DND-41 (cell line): ENCODE measurements around the gene GPC1.

ENCODE experiments used
- CTCF ChIP-seq: IDR thresholded peaks from 2 replicates; pipeline ENCODE4 v1.5.1; 2012; ENCODE audit warnings: borderline replicate concordance, low read length, moderate library complexity, mild to moderate bottlenecking; ENCODE audit not compliant: poor library complexity, severe bottlenecking; ENCODE audit errors: extremely low read depth
- EZH2 ChIP-seq: IDR thresholded peaks from 3 replicates; pipeline ENCODE4 v1.6.1; 2012; ENCODE audit warnings: borderline replicate concordance, low read depth, mild to moderate bottlenecking, moderate library complexity, low read length, inconsistent platforms; ENCODE audit not compliant: severe bottlenecking

- TF ChIP-seq CTCF (no peak), EZH2 (no peak)
Observed at GRCh38 chr2:240393831-240394410, 41.5 kb upstream of the GPC1 start.
